PC-3 (cell line): ENCODE data around the gene TSGA10. TPM values are rescaled to one million over a fixed set of nuclear protein-coding genes. Genes with fewer than 3 reads are reported as not detected.

ENCODE experiments used
- ATAC-seq: fragments of 200-7000 bp; cut with Tn5 transposase; 2 replicates; pipeline ENCODE4 v1.9.1; 2020; ENCODE audit warnings: mild to moderate bottlenecking, moderate library complexity
- BruUV-seq: library from RNA; stranded (reverse); fragments of 400-500 nt; replicated peaks from 2 replicates; lab custom pipeline; 2021; lab: Mats Ljungman, UMichigan
- CTCF ChIA-PET: fragments of 300-600 bp; sonication (Branson Sonifier 250); formaldehyde crosslinking; loops from one replicate; lab custom pipeline; 2022; ENCODE audit warnings: antibody characterized with exemption; lab: Charles Lee
- POLR2A ChIA-PET: fragments of 300-600 bp; sonication (Branson Sonifier 250); formaldehyde crosslinking; loops from one replicate; lab custom pipeline; 2022; ENCODE audit warnings: antibody characterized with exemption; ENCODE audit not compliant: unreplicated experiment; lab: Charles Lee
- DNase-seq: peaks from one replicate; pipeline ENCODE4 v3.0.0-alpha.2; 2015
- H2AFZ ChIP-seq: fragments of 300-600 bp; sonication (generic); 2 replicates; pipeline ENCODE4 v1.6.0; 2016; ENCODE audit warnings: antibody characterized with exemption, low read length
- H3F3A ChIP-seq: fragments of 300-600 bp; sonication (generic); one replicate; pipeline ENCODE4 v1.6.0; 2017; ENCODE audit warnings: antibody characterized with exemption, low read length, control low read depth, mild to moderate bottlenecking; ENCODE audit not compliant: unreplicated experiment
- H3K27ac ChIP-seq: fragments of 300-600 bp; sonication (generic); 2 replicates; pipeline ENCODE4 v1.5.1; 2016; ENCODE audit warnings: mild to moderate bottlenecking, low read length
- H3K27me3 ChIP-seq: fragments of 300-600 bp; sonication (generic); 2 replicates; pipeline ENCODE4 v1.6.1; 2016; ENCODE audit warnings: low read length, mixed read lengths
- H3K36me3 ChIP-seq: fragments of 300-600 bp; sonication (generic); 2 replicates; pipeline ENCODE4 v1.6.1; 2016; ENCODE audit warnings: low read depth, mixed run types, low read length, mixed read lengths
- H3K4me1 ChIP-seq: fragments of 300-600 bp; sonication (generic); 2 replicates; pipeline ENCODE4 v1.5.1; 2016; ENCODE audit warnings: low read length; ENCODE audit not compliant: insufficient read depth
- H3K4me2 ChIP-seq: fragments of 300-600 bp; sonication (generic); 2 replicates; pipeline ENCODE4 v1.6.0; 2016; ENCODE audit warnings: low read length
- H3K4me3 ChIP-seq: fragments of 300-600 bp; sonication (generic); 2 replicates; pipeline ENCODE4 v1.5.1; 2016; ENCODE audit warnings: mild to moderate bottlenecking, low read length, mixed read lengths
- H3K79me2 ChIP-seq: fragments of 300-600 bp; sonication (generic); 2 replicates; pipeline ENCODE4 v1.6.1; 2017; ENCODE audit warnings: low read length, mixed read lengths
- H3K9ac ChIP-seq: fragments of 300-600 bp; sonication (generic); 2 replicates; pipeline ENCODE4 v1.6.0; 2016; ENCODE audit warnings: mild to moderate bottlenecking, low read length
- H3K9me2 ChIP-seq: fragments of 300-600 bp; sonication (generic); replicated peaks from 2 replicates; pipeline ENCODE4 v1.6.1; 2016; ENCODE audit warnings: mixed run types, low read length, mixed read lengths
- H3K9me3 ChIP-seq: fragments of 300-600 bp; sonication (generic); 2 replicates; pipeline ENCODE4 v1.6.1; 2016; ENCODE audit warnings: low read length, mixed read lengths
- H4K20me1 ChIP-seq: fragments of 300-600 bp; sonication (generic); 2 replicates; pipeline ENCODE4 v1.6.1; 2016; ENCODE audit warnings: low read length, mixed read lengths
- CTCF ChIP-seq: fragments of 300-600 bp; sonication (generic); conservative IDR thresholded peaks from 2 replicates; pipeline ENCODE4 v1.5.1; 2017; ENCODE audit warnings: antibody characterized with exemption, low read depth, mild to moderate bottlenecking, low read length
- EZH2 ChIP-seq: fragments of 300-600 bp; sonication (generic); IDR thresholded peaks from one replicate; pipeline ENCODE4 v1.6.1; 2017; ENCODE audit warnings: antibody characterized with exemption, mild to moderate bottlenecking, low read length; ENCODE audit not compliant: unreplicated experiment
- EZH2phosphoT487 ChIP-seq: fragments of 300-600 bp; sonication (generic); IDR thresholded peaks from 2 replicates; pipeline ENCODE4 v1.6.1; 2018; ENCODE audit warnings: mild to moderate bottlenecking, antibody characterized with exemption, low read length, borderline replicate concordance
- intact Hi-C: fragments of 100-400 bp; cut with micrococcal nuclease; formaldehyde crosslinking; loops from 2 replicates; pipeline ENCODE4 v1.9.0; 2023
- total RNA-seq: library from RNA; depleted of rRNA; stranded (reverse); fragments of >200 nt; gene quantifications from 2 replicates; pipeline ENCODE4 v1.2.3, GENCODE V29; 2014

The TSGA10 gene
- total RNA-seq, 1 experiment from 2014 or later = 8.9 TPM

GRCh38 chr2:99088017-99088416 is 66.7 kb downstream of the TSGA10 start:
- Histone ChIP-seq H3K27me3 (no peaks in the 10 kb centered on the region), H3F3A (no peaks in the 10 kb centered on the region), H3K9me2 (no peaks in the 10 kb centered on the region), H3K36me3 (no peaks in the 10 kb centered on the region), H3K9ac (no peak overlapping the region), H3K4me1 (no peaks in the 10 kb centered on the region), H3K27ac (no peak overlapping the region), H3K79me2 (no peaks in the 10 kb centered on the region), H3K4me2 (no peak overlapping the region), H3K9me3 (no peaks in the 10 kb centered on the region), H2AFZ (no peak overlapping the region), H3K4me3 (no peak overlapping the region), H4K20me1 (no peaks in the 10 kb centered on the region)
- no TSS peak for BruUV-seq
- intact Hi-C loops = loop anchor here (5.0 to 10.0 kb wide), 3 partner anchors 67 to 407 kb away; partner anchors contain the start of genes LIPT1, REV1 and TSGA10
- ChIA-PET POLR2A (no interaction called here), CTCF (interaction anchor here (0.7 kb wide), 1 partner anchor 53 kb away, joined by 4 read pairs; no protein-coding TSS in a partner anchor)
- ATAC-seq (no peak), DNase-seq (no peak)
- TF ChIP-seq EZH2 (no peak), EZH2phosphoT487 (no peak), CTCF (no peak)

DNA sequence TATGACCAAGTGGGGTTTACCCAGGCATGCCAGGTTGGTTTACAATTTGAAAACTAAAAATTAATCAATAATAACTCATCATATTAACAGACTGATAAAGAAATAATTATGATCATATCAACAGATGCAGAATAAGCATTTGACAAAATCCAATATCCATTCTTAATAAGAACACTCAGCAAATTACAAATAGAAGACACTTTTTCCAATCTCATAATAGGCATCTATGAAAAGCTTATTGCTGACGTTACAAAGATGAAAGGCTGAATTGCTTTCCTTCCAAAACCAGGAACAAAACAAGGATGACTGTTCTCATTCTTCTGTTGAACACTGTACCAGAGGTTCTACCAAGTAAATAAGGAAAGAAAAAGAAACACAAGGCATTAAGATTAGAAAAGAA is 68.4 kb downstream of the TSGA10 start:
- Histone ChIP-seq H3K36me3 (no peaks in the 10 kb centered on the region), H3K27ac (no peak overlapping the region), H3K4me1 (no peaks in the 10 kb centered on the region), H3K4me2 (no peak overlapping the region), H3F3A (no peaks in the 10 kb centered on the region), H3K4me3 (no peak overlapping the region), H3K27me3 (no peaks in the 10 kb centered on the region), H2AFZ (no peak overlapping the region), H3K79me2 (no peaks in the 10 kb centered on the region), H4K20me1 (no peaks in the 10 kb centered on the region), H3K9me3 (no peaks in the 10 kb centered on the region), H3K9ac (no peak overlapping the region), H3K9me2 (no peaks in the 10 kb centered on the region)
- ChIA-PET CTCF (no interaction called here), POLR2A (no interaction called here)
- no TSS peak for BruUV-seq
- TF ChIP-seq EZH2phosphoT487 (no peak), EZH2 (no peak), CTCF (no peak)
- ATAC-seq = no peak
- DNase-seq = no peak
- intact Hi-C loops = loop anchor here (5.0 to 10.0 kb wide), 3 partner anchors 68 to 408 kb away; partner anchors contain the start of genes LIPT1, REV1 and TSGA10

DNA sequence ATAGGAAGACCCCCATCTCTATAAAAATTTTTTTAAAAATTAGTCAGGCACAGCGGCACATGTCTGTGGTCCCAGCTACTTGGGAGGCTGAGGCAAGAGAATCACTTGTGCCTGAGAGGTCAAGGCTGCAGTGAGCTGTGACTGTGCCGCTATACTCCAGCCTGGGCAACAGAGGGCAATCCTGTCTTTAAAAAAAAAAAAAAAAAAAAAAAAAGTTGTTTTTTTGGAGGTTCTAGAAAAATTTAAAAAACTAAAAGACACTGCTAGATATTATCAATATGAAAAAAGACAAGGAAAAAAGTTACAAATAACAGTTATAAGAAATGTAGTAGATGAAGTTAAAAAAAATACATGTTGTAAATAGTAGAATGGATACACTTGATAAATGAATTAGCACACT is 69.3 kb downstream of the TSGA10 start:
- H3K9me3 ChIP-seq = no peaks in the 10 kb centered on the region
- H3F3A ChIP-seq = no peaks in the 10 kb centered on the region
- H3K27me3 ChIP-seq = no peaks in the 10 kb centered on the region
- H4K20me1 ChIP-seq = no peaks in the 10 kb centered on the region
- no peak overlapping the region for H3K4me2 ChIP-seq
- BruUV-seq = no TSS peak
- H2AFZ ChIP-seq = no peak overlapping the region
- peak; percentile 24 for DNase-seq
- CTCF ChIA-PET = interaction anchor here (0.7 kb wide), 1 partner anchor 56 kb away, joined by 4 read pairs; no protein-coding TSS in a partner anchor
- H3K9me2 ChIP-seq = no peaks in the 10 kb centered on the region
- H3K36me3 ChIP-seq = no peaks in the 10 kb centered on the region
- H3K27ac ChIP-seq = no peak overlapping the region
- POLR2A ChIA-PET = interaction anchor here (0.7 kb wide), 1 partner anchor 1606 kb away, joined by 3 read pairs; no protein-coding TSS in a partner anchor
- no peak overlapping the region for H3K4me3 ChIP-seq
- H3K4me1 ChIP-seq = no peaks in the 10 kb centered on the region
- peak; percentile 50; the same call in 1 of the 2 replicates for ATAC-seq
- no peaks in the 10 kb centered on the region for H3K79me2 ChIP-seq
- no peak overlapping the region for H3K9ac ChIP-seq
- TF ChIP-seq EZH2phosphoT487 = no peak
- TF ChIP-seq CTCF = peak; percentile 56
- TF ChIP-seq EZH2 = no peak
- intact Hi-C loops = loop anchor here (5.0 to 10.0 kb wide), 3 partner anchors 69 to 409 kb away; partner anchors contain the start of genes LIPT1, REV1 and TSGA10
